Mucosa of rectum (tissue), 2 donors: ENCODE data around the gene POLD4.
A peak's percentile ranks its signal among the peaks of the same experiment; 100 is the strongest.
"Not testable (repeated sequence)": the region's sequence is repeated elsewhere in the genome, so short reads cannot be mapped to it uniquely, and the experiment has no call there.

Experiments used
- H3K27ac ChIP-seq, 2 donors: one replicate each; pipeline ENCODE4 v1.7.0; 2013; ENCODE audit warnings: inconsistent platforms in 2 of 2, low read depth in 2 of 2, low read length in 2 of 2
- H3K27me3 ChIP-seq, 2 donors: one replicate each; pipeline ENCODE4 v1.7.0; 2013; ENCODE audit warnings: low read length in 2 of 2; ENCODE audit not compliant: control insufficient read depth in 2 of 2, insufficient read depth in 2 of 2
- H3K36me3 ChIP-seq, 2 donors: one replicate each; pipeline ENCODE4 v1.7.0; 2013; ENCODE audit warnings: low read length in 2 of 2; ENCODE audit not compliant: control insufficient read depth in 2 of 2, insufficient read depth in 2 of 2
- H3K4me1 ChIP-seq, 2 donors: one replicate each; pipeline ENCODE4 v1.7.0; 2013; ENCODE audit warnings: low read length in 2 of 2, mild to moderate bottlenecking in 1 of 2; ENCODE audit not compliant: control insufficient read depth in 2 of 2, insufficient read depth in 2 of 2
- H3K4me3 ChIP-seq, 2 donors: one replicate each; pipeline ENCODE4 v1.7.0; 2013; ENCODE audit warnings: low read length in 2 of 2
- H3K9ac ChIP-seq, 2 donors: one replicate each; pipeline ENCODE4 v1.7.0; 2013; ENCODE audit warnings: low read length in 2 of 2, low read depth in 1 of 2, mild to moderate bottlenecking in 1 of 2
- H3K9me3 ChIP-seq, 2 donors: one replicate each; pipeline ENCODE4 v1.7.0; 2013; ENCODE audit warnings: low read length in 2 of 2; ENCODE audit not compliant: control insufficient read depth in 2 of 2
- donor health status: healthy.
- donor health status: Normal muscosa, but diverticular disease.

Gene POLD4

GRCh38 chr11:67353317-67354074 lies at the start of gene POLD4:
Gene POLD4 (minus strand): TSS chr11:67353546. CDS start chr11:67353399, 147 bp downstream.
- no peaks in the 10 kb centered on the region for H3K9me3 ChIP-seq
- H3K4me1 ChIP-seq: peaks cover 51 to 65% of the 10 kb centered on the region in 2 donors
- H3K4me3 ChIP-seq: peak within 1 kb of the TSS; percentile 93 to 97
- H3K27ac ChIP-seq: peak within 1 kb of the TSS; percentile 99 to 100
- H3K36me3 ChIP-seq: peaks cover 3 to 5% of the 10 kb centered on the region in 2 donors
- peak within 1 kb of the TSS; percentile 99 for H3K9ac ChIP-seq
- H3K27me3 ChIP-seq: no peaks in the 10 kb centered on the region

- not testable (repeated sequence) for H3K4me3 ChIP-seq, H3K9ac ChIP-seq, H3K27me3 ChIP-seq, H3K9me3 ChIP-seq
- Histone ChIP-seq H3K4me1 (peaks cover 21 to 26% of the 10 kb centered on the region in 2 donors), H3K27ac (peak overlapping the region; percentile 88 to 97), H3K36me3 (peaks cover 15 to 18% of the 10 kb centered on the region in 2 donors)
Observed at GRCh38 chr11:67403085-67403484, 49.7 kb upstream of the POLD4 start.

- not testable (repeated sequence) for H3K27me3 ChIP-seq, H3K9me3 ChIP-seq
- peaks cover 18 to 25% of the 10 kb centered on the region in 2 donors for H3K4me1 ChIP-seq
- H3K4me3 ChIP-seq: peak overlapping the region; percentile 64 to 79
- peak overlapping the region; percentile 68 to 84 for H3K9ac ChIP-seq
- peaks cover 23 to 26% of the 10 kb centered on the region in 2 donors for H3K36me3 ChIP-seq
- peak overlapping the region; percentile 88 to 97 for H3K27ac ChIP-seq
Observed at GRCh38 chr11:67402192-67402839, 49.0 kb upstream of the POLD4 start.

- Histone ChIP-seq H3K9ac (peak within 1 kb of the TSS; percentile 84 to 97), H3K27ac (peak within 1 kb of the TSS; percentile 88 to 97), H3K27me3 (no peaks in the 10 kb centered on the region), H3K9me3 (no peaks in the 10 kb centered on the region), H3K4me3 (peak within 1 kb of the TSS; percentile 73 to 83), H3K36me3 (peaks cover 24 to 27% of the 10 kb centered on the region in 2 donors), H3K4me1 (peaks cover 18 to 24% of the 10 kb centered on the region in 2 donors)
Observed at GRCh38 chr11:67401495-67402191, 48.3 kb upstream of the POLD4 start, which contains the start of gene PPP1CA. Gene PPP1CA (minus strand): TSS chr11:67401858. CDS start chr11:67401782, 76 bp downstream.

GRCh38 chr11:67400942-67401494 lies 47.7 kb upstream of the POLD4 start:
- Histone ChIP-seq H3K27me3 (no peaks in the 10 kb centered on the region), H3K9me3 (no peaks in the 10 kb centered on the region), H3K4me3 (peak overlapping the region; percentile 73 to 83), H3K36me3 (peaks cover 24 to 27% of the 10 kb centered on the region in 2 donors), H3K4me1 (peaks cover 18 to 24% of the 10 kb centered on the region in 2 donors), H3K27ac (peak overlapping the region; percentile 84 to 92), H3K9ac (peak overlapping the region; percentile 84 to 97)

- H3K9ac ChIP-seq: peak overlapping the region; percentile 84 to 97
- peak overlapping the region; percentile 73 to 83 for H3K4me3 ChIP-seq
- H3K9me3 ChIP-seq: no peaks in the 10 kb centered on the region
- peaks cover 18 to 24% of the 10 kb centered on the region in 2 donors for H3K4me1 ChIP-seq
- no peaks in the 10 kb centered on the region for H3K27me3 ChIP-seq
- peaks cover 24 to 27% of the 10 kb centered on the region in 2 donors for H3K36me3 ChIP-seq
- H3K27ac ChIP-seq: peak overlapping the region; percentile 84 to 92
Observed at GRCh38 chr11:67400251-67400941, 47.0 kb upstream of the POLD4 start.

GRCh38 chr11:67398661-67399563 lies 45.6 kb upstream of the POLD4 start:
- H3K9me3 ChIP-seq: no peaks in the 10 kb centered on the region
- no peak overlapping the region for H3K4me3 ChIP-seq
- peaks cover 18 to 24% of the 10 kb centered on the region in 2 donors for H3K4me1 ChIP-seq
- no peak overlapping the region for H3K27ac ChIP-seq
- H3K27me3 ChIP-seq: no peaks in the 10 kb centered on the region
- H3K9ac ChIP-seq: peak overlapping the region in 1 of 2 donors; percentile 24
- H3K36me3 ChIP-seq: peaks cover 24 to 27% of the 10 kb centered on the region in 2 donors

GRCh38 chr11:67397986-67398660 lies 44.8 kb upstream of the POLD4 start:
- Histone ChIP-seq H3K9me3 (no peaks in the 10 kb centered on the region), H3K4me1 (peaks cover 18 to 24% of the 10 kb centered on the region in 2 donors), H3K27ac (no peak overlapping the region), H3K27me3 (no peaks in the 10 kb centered on the region), H3K9ac (no peak overlapping the region), H3K36me3 (peaks cover 24 to 29% of the 10 kb centered on the region in 2 donors), H3K4me3 (no peak overlapping the region)
